HuH-7 (cell line): Measurements from ENCODE around the gene ARX.

Source experiments
- DNase-seq: peaks from one replicate; pipeline ENCODE4 v3.0.0; 2011; ENCODE audit warnings: low spot score

Gene ARX

DNA sequence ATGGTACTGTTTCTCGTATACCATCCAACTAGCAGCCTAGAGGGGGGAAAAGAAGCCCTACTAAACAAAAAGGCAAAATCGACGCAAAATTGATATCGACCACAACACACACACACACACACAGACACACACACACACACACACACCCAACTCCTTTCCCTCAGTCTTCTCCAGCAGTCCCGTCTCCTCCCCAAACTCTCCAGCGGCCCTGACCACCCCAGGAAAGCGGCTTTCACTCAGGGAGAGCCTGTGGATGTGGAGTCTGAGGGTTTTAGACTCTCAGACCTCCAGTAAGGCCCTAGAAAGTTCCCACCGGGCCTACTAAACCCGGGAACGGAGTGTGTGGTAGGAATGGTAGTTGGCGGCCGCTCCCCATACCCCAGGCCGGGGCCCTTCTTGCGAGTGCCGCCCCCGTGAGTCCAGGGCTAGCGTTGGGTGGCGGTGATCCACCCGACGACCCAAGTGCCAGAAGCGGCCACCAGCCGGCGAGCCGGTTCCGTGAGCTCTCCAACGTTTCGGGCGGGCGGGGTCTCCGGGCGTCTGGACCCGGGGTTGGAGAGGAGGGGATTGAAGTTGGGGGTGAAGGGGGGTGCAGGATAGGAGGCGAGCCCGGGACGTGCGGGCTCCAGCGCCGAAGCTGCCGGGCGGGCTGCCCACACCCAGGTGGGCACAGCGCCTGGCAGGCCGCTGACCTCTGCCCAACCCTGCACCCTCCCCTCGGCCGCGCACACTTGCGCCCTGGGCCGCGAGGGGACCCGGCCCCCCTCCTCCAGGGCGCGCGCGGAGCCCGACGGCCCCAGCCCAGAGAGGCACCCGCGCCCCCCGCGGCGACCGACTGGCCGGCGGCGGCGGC is 13.7 kb downstream of the ARX start:
- no peak for DNase-seq

GRCh38 chrX:24999511-24999910 is 16.3 kb downstream of the ARX start:
- no peak for DNase-seq

DNA sequence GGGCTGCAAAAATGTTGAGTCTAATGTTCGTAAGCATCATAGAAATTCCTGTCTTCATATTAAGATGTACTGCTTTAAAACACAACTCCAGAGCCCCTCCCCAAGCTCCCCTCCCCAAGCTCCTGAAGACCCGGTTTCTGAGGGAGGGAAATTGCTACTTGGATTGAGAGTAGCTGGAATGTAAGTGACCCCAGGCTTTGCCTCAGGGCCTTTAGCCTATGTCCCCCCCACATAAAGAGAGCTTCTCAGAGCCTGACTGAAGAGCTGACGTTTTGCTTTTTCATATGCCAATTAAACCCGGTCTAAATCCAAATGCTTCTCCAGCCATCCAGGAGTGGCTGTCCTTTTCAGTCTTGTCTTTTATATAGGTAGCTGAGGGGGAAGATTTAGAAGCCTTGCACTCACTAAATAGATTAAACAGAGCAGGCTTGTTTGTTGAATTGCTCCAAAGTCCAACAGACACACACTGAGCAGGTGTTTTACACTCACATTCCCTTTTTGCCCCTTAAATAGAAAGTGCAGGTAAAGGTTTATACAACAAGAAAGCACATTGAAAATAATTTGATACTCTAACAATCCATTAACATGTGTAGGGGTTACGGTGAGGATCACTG is 19.6 kb downstream of the ARX start:
- DNase-seq: no peak

DNA sequence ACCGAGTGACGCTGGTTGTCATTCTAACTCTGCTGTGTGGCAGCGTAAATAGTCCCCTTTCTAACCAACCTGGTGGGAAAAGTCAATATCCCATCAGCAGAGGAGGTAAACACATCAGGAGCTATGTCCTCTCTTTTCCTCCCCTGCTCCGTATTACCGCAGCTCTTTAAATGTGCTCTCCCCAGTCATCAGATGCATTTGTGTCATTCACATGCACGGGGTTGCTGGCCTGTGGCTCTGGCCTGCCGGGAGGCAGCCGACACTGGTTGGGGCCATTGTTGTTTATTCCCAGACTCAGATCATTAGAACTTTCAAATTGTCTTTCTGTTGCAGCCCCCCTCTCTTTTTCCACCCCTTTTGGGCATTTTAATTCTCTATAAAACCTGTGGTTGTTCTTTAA is 21.9 kb downstream of the ARX start:
- no peak for DNase-seq

DNA sequence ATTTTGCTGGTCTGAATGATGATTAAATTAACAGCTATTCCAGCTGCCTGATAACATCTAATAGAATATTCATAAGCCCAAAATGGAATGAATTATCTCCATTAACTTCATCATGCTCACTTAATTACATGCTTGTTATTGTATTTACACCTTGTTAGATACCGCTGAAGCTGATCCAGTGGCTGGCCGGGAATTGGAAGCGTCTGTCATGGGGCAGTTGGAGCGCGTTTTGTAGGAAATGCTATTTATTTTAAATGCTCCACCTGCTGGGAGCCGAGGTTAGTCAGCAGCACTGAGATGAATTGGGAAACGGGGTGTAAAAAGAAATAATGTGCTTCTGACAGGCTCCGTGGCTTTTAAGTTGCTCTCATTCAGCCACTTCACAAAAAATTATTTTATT is 25.2 kb downstream of the ARX start:
- no peak for DNase-seq

DNA sequence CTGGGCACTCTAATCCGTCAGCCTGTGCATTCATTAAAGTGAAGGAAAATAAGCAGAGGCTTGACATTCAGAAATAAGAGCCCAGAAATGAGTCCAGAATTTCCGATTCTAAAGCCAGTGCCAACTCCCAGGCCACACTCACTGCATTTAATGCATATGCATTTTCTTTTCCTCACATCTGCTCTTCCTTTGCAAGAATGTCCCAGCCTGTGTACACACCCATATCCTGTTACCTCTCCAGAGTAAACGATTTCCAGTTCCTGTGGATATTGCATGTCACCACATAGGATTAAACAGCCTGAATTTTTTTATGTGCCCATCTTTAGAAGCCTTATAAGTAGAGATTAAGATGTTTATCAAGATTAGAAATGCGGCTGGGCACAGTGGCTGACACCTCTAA is 27.5 kb downstream of the ARX start:
- DNase-seq: no peak

- DNase-seq: no peak
Observed at GRCh38 chrX:24987731-24988130, 28.0 kb downstream of the ARX start.

DNA sequence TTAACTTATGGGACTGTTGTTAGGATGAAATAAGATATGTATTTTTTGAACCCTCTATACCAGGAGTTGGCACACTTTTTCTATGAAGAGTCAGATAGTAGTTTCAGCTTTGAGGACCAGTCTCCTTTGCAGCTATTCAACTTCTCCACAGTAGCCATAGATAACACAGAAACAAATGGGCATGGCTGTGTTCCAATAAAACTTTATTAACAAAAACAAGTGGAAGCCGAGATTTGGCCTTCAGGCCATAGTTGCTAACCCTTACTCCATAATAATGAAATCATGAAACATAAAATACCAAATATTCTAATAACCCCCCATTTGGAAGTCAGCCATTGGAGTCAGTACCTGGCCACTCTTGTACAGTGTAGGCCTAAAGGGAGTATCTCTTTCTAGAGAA is 30.6 kb downstream of the ARX start:
- no peak for DNase-seq

DNA sequence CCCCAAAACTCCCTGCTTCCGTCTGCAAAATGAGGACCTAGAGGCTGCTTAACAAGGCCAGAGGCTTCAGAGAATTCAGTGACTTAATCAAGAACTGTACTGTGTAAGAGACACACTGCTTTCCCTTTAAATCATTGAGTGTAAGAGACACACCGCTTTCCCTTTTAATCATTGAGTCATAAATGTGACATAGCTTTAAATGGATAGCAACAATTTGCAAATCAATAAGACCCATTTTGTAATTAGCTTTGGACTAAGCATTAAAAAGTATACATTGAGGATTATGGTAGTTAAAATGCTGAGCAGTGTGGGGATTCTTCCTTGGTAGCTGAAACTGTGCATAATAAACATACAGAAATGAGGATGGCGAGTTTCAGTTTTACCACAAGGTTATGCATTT is 31.8 kb downstream of the ARX start:
- DNase-seq: no peak

DNA sequence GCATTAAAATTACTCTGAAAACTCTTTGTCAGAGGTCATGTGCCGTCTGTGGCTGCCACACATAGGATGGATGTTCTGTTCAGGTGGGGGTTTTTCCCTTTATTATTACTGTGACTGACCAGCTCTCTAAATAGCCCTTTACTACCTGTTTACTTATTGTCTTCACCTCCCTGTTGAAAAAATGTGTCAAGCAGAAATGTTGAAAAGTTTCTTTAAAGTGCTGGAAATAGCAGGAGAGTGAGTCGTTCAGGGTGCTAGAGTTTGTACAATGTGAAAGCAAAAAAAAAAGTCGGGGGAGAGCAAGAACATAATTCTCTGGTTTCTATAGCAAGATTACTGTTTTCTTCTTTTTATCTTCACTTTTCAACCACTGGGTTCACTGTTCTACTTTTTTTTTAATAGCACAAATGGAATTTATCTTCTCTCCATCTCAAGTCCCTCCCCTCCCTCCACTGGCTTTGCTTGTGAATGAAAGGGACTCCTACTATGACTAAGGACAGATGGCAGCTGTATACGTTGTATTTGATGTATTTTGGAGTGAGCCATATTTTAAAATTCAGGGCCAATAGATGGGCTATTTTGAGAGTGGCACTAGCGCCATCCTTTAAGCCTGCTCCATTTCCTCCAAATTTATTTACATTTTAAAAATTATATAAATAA is 33.3 kb downstream of the ARX start:
- DNase-seq: no peak

DNA sequence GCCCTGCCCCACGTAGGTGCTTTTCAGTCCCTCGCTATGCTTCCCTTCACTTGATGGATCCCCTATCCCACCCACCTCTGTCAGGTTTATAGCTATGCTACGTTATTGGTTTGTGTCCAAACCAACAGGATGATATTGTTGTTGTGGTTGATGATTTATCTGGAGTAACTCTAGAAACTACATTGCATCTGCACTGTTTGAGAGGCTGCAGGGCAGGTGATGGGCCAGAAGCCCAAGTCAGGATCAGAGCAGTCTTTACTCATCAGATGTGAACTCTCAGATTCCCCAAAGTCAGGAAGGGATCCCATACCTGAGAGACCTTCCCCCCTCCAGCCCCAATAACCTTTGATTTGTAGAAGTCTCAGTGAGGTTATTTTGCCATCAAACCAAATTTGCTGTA is 34.7 kb downstream of the ARX start:
- DNase-seq: no peak

DNA sequence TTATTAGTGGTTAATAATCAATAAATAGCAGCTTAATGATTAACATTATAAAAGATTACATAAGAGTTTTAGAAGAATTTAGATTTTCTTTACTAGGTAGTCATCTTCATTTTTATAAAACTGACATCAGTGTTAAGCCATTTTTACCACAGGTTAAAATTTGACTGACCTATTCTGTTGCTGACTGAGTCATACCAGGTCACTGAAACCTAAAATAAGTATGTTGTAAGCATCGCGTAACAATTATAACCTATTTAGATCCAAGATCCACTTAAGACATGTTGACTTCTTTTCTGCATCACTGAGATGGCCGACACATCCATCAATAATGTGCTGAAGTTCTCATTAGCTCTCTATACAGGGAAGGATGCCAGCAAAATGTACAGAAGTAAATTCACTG is 36.7 kb downstream of the ARX start:
- DNase-seq: no peak

DNA sequence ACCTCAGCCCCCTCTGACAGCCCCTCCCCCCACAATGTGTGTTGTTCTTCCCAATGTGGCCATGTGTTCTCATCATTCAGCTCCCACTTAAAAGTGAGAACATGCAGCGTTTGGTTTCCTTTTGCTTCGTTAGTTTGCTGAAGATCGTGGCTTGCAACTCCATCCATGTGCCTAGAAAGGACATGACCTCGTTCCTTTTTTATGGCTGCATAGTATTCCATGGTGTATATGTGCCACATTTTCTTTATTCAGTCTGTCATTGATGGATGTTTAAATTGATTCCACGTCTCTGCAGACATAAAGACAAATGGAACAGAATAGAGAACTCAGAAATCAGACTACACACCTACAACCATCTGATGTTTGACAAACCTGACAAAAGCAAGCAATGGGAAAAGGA is 46.0 kb downstream of the ARX start:
- no peak for DNase-seq

DNA sequence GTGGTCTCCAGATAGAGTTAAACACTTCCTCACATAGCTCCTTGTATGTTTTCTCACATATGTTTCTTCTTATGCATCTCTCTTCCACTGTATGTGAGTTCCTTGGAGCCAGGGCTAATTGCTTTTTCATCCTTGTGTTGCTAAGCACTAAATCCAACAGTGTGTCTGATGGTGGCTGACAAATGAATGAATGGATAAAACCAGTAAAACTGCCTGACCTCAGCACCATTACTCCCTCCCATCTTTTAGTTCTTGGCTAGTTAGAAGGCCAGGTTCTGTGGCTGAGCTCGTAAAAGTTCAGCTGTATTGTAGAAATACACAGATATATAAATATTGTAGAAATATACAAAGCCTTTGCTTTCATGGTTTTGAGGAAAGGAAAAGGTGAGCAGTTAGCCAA is 50.4 kb downstream of the ARX start:
- no peak for DNase-seq

GRCh38 chrX:24963823-24964222 is 51.9 kb downstream of the ARX start:
- DNase-seq: no peak

GRCh38 chrX:24961809-24962208 is 54.0 kb downstream of the ARX start:
- no peak for DNase-seq

- no peak for DNase-seq
Observed at GRCh38 chrX:24956828-24957227, 58.9 kb downstream of the ARX start.

GRCh38 chrX:24955372-24955930 is 60.3 kb downstream of the ARX start:
- no peak for DNase-seq

- no peak for DNase-seq
Observed at GRCh38 chrX:24954732-24955131, 61.0 kb downstream of the ARX start.
